ENCODE measurements around the gene SUPT20HL1.
"Not testable (repeated sequence)": the region's sequence is repeated elsewhere in the genome, so short reads cannot be mapped to it uniquely, and the experiment has no call there.

SUPT20HL1 gene

DNA sequence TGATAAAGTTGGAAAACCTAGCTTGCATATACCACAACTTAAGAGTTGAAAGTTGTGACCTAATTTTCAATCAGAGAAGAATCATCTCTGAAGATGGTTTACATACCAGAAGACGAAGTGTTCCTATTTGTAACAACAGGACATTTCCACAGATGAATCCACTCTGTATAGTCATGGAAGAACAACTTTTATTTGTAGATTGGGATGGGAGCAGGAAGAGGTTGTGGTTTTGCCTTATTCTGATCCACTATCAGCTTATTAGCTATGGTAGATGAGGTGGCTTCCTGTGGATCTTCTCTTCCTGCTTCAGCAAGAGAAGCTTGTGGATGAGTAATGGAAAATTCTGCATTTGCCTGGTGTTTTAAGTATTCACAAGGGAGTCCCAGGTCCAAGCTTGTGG is 18.6 kb upstream of the SUPT20HL1 start:
- no peaks in the 10 kb centered on the region for H3K36me3 ChIP-seq (ENCODE audit: insufficient read depth, low read length)
- no peaks in the 10 kb centered on the region for H3K4me1 ChIP-seq (ENCODE audit: insufficient read depth, low read length)
- H3K9ac ChIP-seq (ENCODE audit: low read depth, low read length): no peak overlapping the region
- no peaks in the 10 kb centered on the region for H3K9me3 ChIP-seq (ENCODE audit: control insufficient read depth, insufficient read depth, low read length)

GRCh38 chrX:24343719-24344118 is 16.7 kb upstream of the SUPT20HL1 start:
- Histone ChIP-seq H3K9me3 (ENCODE audit: control insufficient read depth, insufficient read depth, low read length) (no peaks in the 10 kb centered on the region), H3K4me1 (ENCODE audit: insufficient read depth, low read length) (no peaks in the 10 kb centered on the region), H3K36me3 (ENCODE audit: insufficient read depth, low read length) (no peaks in the 10 kb centered on the region), H3K9ac (ENCODE audit: low read depth, low read length) (no peak overlapping the region)

- no peaks in the 10 kb centered on the region for H3K9me3 ChIP-seq (ENCODE audit: control insufficient read depth, insufficient read depth, low read length)
- no peaks in the 10 kb centered on the region for H3K4me1 ChIP-seq (ENCODE audit: insufficient read depth, low read length)
- H3K36me3 ChIP-seq (ENCODE audit: insufficient read depth, low read length): no peaks in the 10 kb centered on the region
- no peak overlapping the region for H3K9ac ChIP-seq (ENCODE audit: low read depth, low read length)
Observed at GRCh38 chrX:24347881-24348280, 12.6 kb upstream of the SUPT20HL1 start.

GRCh38 chrX:24350217-24350616 is 10.2 kb upstream of the SUPT20HL1 start:
- Histone ChIP-seq H3K9me3 (ENCODE audit: control insufficient read depth, insufficient read depth, low read length) (no peaks in the 10 kb centered on the region), H3K4me1 (ENCODE audit: insufficient read depth, low read length) (no peaks in the 10 kb centered on the region), H3K9ac (ENCODE audit: low read depth, low read length) (no peak overlapping the region), H3K36me3 (ENCODE audit: insufficient read depth, low read length) (no peaks in the 10 kb centered on the region)

GRCh38 chrX:24355095-24355494 is 5.3 kb upstream of the SUPT20HL1 start:
- H3K4me1 ChIP-seq (ENCODE audit: insufficient read depth, low read length): no peaks in the 10 kb centered on the region
- no peaks in the 10 kb centered on the region for H3K9me3 ChIP-seq (ENCODE audit: control insufficient read depth, insufficient read depth, low read length)
- no peak overlapping the region for H3K9ac ChIP-seq (ENCODE audit: low read depth, low read length)
- H3K36me3 ChIP-seq (ENCODE audit: insufficient read depth, low read length): no peaks in the 10 kb centered on the region

GRCh38 chrX:24357106-24357505 is 3.3 kb upstream of the SUPT20HL1 start:
- H3K36me3 ChIP-seq (ENCODE audit: insufficient read depth, low read length): no peaks in the 10 kb centered on the region
- no peak overlapping the region for H3K9ac ChIP-seq (ENCODE audit: low read depth, low read length)
- H3K4me1 ChIP-seq (ENCODE audit: insufficient read depth, low read length): no peaks in the 10 kb centered on the region
- H3K9me3 ChIP-seq (ENCODE audit: control insufficient read depth, insufficient read depth, low read length): no peaks in the 10 kb centered on the region

DNA sequence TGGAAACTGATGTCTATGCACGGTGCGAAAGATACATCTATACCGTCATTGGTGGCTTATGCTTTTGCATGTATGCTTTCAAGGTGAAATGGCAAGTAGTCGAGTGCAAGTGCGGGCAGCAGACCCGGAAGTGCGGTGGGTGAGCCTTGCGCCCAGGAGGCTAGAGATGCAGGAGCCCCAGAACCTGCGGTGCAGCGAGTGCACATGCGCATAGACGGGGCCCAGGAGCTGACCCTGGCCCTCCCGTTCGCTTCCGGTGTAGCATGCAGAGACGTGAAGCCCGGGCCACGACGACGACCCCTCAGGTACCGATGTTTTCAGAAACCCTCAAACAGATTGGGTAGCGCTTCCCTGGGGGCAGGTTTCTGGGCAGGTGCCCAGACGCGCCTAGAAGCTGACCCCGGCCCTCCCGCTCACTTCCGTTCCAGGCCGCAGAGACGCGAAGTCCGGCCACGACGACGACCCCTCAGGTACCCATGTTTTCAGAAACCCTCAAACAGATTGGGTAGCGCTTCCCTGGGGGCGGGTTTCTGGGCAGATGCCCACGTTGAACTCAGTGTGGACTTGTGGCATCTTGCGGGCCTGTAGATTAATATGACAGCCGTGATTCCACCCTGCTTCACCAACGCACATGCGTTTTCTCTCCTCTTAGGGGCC is 1.8 kb downstream of the SUPT20HL1 start:
- H3K36me3 ChIP-seq (ENCODE audit: insufficient read depth, low read length); H3K4me1 ChIP-seq (ENCODE audit: insufficient read depth, low read length); H3K9ac ChIP-seq (ENCODE audit: low read depth, low read length); H3K9me3 ChIP-seq (ENCODE audit: control insufficient read depth, insufficient read depth, low read length): not testable (repeated sequence)

GRCh38 chrX:24363432-24364181 is 3.2 kb downstream of the SUPT20HL1 start:
- H3K9ac ChIP-seq (ENCODE audit: low read depth, low read length); H3K36me3 ChIP-seq (ENCODE audit: insufficient read depth, low read length); H3K9me3 ChIP-seq (ENCODE audit: control insufficient read depth, insufficient read depth, low read length); H3K4me1 ChIP-seq (ENCODE audit: insufficient read depth, low read length): not testable (repeated sequence)

DNA sequence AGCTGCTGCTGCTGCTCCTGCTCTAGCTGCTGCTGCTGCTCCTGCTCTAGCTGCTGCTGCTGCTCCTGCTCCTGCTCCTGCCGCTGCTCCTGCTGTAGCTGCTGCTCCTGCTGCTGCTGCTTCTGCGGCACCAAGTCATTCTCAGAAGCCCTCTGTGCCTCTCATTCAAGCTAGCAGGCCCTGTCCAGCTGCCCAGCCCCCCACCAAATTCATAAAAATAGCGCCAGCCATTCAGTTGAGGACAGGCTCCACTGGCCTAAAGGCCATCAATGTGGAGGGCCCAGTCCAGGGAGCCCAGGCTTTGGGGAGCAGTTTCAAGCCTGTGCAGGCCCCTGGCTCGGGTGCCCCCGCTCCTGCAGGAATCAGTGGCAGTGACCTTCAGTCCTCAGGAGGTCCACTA is 3.9 kb downstream of the SUPT20HL1 start:
- no peaks in the 10 kb centered on the region for H3K4me1 ChIP-seq (ENCODE audit: insufficient read depth, low read length)
- H3K36me3 ChIP-seq (ENCODE audit: insufficient read depth, low read length): no peaks in the 10 kb centered on the region
- H3K9me3 ChIP-seq (ENCODE audit: control insufficient read depth, insufficient read depth, low read length): no peaks in the 10 kb centered on the region
- no peak overlapping the region for H3K9ac ChIP-seq (ENCODE audit: low read depth, low read length)

GRCh38 chrX:24364851-24365538 is 4.6 kb downstream of the SUPT20HL1 start:
- Histone ChIP-seq H3K36me3 (ENCODE audit: insufficient read depth, low read length) (no peaks in the 10 kb centered on the region), H3K9ac (ENCODE audit: low read depth, low read length) (no peak overlapping the region), H3K4me1 (ENCODE audit: insufficient read depth, low read length) (peaks cover 2% of the 10 kb centered on the region; the same call in 1 of the 2 replicates), H3K9me3 (ENCODE audit: control insufficient read depth, insufficient read depth, low read length) (no peaks in the 10 kb centered on the region)

- H3K4me1 ChIP-seq (ENCODE audit: insufficient read depth, low read length): peaks cover 15% of the 10 kb centered on the region
- not testable (repeated sequence) for H3K9ac ChIP-seq (ENCODE audit: low read depth, low read length); H3K9me3 ChIP-seq (ENCODE audit: control insufficient read depth, insufficient read depth, low read length)
Observed at GRCh38 chrX:24366762-24367400, 6.4 kb downstream of the SUPT20HL1 start.

DNA sequence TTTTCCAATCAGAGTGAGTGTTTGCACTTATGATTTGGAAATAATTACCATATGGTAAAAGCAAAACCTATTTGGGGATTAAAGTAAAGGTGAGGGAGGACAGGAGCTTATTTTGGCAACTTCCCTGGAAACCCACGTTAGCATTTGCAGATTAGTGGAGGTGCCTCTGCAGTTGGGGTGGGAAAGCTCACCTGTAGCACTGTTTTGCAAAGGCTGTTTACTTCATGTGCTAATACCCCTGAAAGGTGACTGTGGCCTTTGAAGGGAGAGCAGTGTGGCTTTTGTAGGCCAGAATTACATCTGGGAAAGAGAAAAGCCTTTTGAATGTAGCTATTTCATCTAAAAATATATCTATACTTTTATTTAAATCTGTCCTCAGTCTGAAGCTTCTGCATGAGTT is 9.4 kb downstream of the SUPT20HL1 start:
- Histone ChIP-seq H3K4me1 (ENCODE audit: insufficient read depth, low read length) (peaks cover 19% of the 10 kb centered on the region), H3K9me3 (ENCODE audit: control insufficient read depth, insufficient read depth, low read length) (no peaks in the 10 kb centered on the region), H3K9ac (ENCODE audit: low read depth, low read length) (no peak overlapping the region), H3K36me3 (ENCODE audit: insufficient read depth, low read length) (no peaks in the 10 kb centered on the region)

More at GRCh38 chrX:24366762-24367400, 6.4 kb downstream of the SUPT20HL1 start:
- not testable (repeated sequence) for H3K36me3 ChIP-seq (ENCODE audit: insufficient read depth, low read length)

GRCh38 chrX:24371391-24371972 is 11.0 kb downstream of the SUPT20HL1 start:
- Histone ChIP-seq H3K36me3 (ENCODE audit: insufficient read depth, low read length) (no peaks in the 10 kb centered on the region), H3K9me3 (ENCODE audit: control insufficient read depth, insufficient read depth, low read length) (no peaks in the 10 kb centered on the region), H3K9ac (ENCODE audit: low read depth, low read length) (peak overlapping the region; percentile 47; the same call in 1 of the 2 replicates), H3K4me1 (ENCODE audit: insufficient read depth, low read length) (peaks cover 19% of the 10 kb centered on the region)

Measured in ES-I3 (cell line).